HG03139 (cell line): Measurements from ENCODE around the gene PLBD1.

Experiments
- ATAC-seq: cut with Tn5 transposase; IDR thresholded peaks from one replicate; pipeline ENCODE4 v1.9.1; 2021; ENCODE audit not compliant: unreplicated experiment

PLBD1 gene

DNA sequence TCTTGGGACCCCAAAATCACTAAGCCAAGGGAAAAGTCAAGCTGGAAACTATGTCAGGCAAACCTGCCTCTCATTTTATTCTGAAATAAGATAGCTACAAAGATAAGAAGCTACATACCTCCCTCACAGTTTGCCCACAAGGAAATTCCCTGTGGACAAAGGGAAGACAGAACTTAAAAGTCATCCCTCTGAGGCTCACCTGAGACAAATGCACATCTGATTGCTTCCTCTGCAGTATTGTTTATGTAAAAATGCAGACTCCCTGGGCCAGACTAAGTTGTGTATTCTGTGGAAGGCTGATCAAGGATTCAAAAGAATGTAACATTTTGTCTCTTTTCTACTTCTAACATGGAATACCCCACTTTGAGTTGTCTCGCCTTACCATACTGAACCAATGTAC, 2.5 kb upstream of the PLBD1 start:
- no peak for ATAC-seq

GRCh38 chr12:14564336-14564959, 3.2 kb downstream of the PLBD1 start:
- ATAC-seq, result no peak

DNA sequence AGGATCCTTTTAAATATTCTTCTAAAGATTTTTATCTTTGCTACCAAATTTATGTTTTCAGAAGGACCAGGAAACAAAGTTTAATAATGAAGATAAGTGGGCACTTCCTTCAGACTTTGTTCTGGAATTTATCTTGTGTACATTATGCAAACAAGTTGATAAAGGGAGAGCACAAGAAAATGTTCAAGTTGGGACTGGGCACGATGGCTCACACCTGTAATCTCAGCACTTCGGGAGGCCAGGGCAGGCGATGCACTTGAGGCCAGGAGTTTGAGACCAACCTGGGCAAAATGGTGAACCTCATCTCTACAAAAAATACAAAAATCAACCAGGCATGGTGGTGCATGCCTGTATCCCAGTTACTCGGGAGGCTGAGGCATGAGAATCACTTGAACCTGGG, 4.6 kb downstream of the PLBD1 start:
- no peak for ATAC-seq

GRCh38 chr12:14562279-14562678, 5.4 kb downstream of the PLBD1 start:
- no peak for ATAC-seq

- no peak for ATAC-seq
Observed at GRCh38 chr12:14561677-14562238, 5.9 kb downstream of the PLBD1 start.

DNA sequence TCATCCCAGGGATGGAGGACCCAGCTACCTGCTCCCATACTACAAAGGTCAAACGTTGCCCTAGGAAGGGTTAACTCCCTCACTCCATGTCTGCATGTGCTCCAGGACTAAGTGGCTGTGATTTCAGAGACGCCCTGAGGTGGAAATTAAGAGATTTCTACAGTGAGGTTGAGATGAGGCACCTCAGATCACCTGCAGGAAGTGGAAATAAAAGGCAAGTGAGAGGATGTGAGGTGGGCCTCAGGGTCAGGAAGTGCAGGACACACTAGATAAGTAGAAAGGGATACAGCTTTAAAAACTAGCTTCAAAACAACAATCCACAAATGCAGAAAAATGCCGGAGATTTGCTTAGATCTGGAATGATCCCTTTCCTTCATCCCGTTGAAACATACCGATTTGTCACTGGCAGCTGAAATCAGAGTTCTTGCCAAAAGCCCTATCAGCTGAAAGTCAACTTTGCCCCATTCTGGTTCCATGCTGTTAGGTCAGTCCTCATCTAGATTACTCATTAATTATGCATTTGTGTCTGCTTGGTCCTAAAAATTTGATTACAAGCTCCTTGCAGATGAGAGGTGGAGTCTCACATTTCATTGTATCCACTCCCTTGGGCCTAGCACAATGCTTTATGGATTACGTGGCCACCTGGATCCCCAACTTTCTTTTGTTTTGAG, 6.6 kb downstream of the PLBD1 start:
- no peak for ATAC-seq

DNA sequence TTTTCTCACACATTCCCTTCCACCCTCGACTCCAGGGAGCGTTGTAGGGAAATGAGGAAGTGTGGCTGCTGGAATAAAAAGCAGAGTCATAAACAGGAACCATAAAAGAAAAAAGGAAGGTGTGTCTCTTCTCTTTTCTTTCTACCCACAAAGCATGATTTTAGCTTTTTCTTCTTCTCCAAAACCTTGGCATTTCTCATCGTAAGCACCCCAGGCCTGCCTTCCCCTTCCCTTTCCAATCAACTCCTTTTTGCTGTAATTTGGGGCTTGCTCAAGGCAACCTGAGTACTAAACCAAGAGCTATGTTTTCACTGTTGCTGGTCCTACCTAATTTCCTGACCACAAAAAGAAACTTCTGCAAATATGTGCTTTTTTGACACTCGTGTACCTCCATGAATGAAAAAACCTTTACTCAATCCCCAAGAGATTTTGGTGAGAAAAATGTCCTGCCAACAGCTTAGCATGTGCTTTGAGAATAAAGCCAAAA, 9.2 kb downstream of the PLBD1 start:
- ATAC-seq, result no peak

DNA sequence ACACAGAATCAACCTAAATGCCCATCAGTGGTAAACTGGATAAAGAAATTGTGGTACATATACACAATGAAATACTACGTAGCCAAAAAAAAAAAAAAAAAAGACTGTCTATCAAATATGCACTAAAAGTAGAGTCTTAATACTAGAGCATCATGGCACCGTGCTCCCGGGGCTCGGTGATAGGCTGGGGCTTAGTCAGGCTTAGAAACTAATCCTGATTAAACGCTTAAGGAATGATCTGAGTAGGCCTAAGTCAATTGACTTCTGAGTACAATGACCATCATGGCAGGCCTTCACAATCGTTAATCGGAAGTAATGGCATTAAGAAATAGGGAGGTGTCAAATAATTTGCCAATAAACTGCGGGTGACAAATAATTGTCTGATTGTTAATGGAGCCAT, 9.7 kb downstream of the PLBD1 start:
- no peak for ATAC-seq

GRCh38 chr12:14554281-14555007, 13.2 kb downstream of the PLBD1 start:
- ATAC-seq, result no peak

DNA sequence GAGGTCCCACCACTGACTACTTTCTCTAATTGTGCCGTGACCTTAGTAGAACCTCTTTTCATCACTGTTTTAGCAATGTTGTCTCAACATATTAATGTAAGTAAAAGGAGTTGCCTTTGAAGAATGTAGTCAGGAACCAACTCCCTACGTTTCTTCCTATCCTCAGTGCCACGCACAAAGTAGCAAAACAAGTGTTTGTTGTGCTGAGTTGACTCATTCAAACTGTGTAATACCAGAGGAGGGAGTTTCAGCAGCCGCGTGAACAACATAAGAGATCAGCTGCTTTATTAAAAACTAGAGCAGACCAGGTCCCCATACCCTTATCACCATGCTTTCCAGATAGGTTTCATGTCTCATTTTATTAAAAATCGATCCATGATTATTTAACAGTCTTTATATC, 19.1 kb downstream of the PLBD1 start:
- ATAC-seq, result no peak

DNA sequence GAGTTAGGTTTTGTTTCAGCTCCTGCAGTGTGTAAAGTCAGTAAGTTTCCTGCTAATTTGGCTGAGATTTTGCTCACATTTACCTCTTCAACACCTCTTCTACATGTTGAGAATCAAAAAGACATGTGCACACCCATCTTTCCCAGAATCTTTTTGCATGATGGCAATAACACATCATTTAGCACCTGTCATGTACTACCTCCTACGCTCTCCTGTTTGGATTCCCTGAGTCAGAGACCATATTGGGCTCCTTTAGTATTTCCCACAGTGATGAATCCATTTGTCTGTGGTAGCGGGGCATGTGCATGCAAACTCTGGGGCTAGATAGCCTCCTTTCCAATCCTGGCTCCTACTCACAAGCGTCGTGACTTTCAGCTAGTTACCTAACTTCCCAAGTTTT, 20.1 kb downstream of the PLBD1 start:
- no peak for ATAC-seq

DNA sequence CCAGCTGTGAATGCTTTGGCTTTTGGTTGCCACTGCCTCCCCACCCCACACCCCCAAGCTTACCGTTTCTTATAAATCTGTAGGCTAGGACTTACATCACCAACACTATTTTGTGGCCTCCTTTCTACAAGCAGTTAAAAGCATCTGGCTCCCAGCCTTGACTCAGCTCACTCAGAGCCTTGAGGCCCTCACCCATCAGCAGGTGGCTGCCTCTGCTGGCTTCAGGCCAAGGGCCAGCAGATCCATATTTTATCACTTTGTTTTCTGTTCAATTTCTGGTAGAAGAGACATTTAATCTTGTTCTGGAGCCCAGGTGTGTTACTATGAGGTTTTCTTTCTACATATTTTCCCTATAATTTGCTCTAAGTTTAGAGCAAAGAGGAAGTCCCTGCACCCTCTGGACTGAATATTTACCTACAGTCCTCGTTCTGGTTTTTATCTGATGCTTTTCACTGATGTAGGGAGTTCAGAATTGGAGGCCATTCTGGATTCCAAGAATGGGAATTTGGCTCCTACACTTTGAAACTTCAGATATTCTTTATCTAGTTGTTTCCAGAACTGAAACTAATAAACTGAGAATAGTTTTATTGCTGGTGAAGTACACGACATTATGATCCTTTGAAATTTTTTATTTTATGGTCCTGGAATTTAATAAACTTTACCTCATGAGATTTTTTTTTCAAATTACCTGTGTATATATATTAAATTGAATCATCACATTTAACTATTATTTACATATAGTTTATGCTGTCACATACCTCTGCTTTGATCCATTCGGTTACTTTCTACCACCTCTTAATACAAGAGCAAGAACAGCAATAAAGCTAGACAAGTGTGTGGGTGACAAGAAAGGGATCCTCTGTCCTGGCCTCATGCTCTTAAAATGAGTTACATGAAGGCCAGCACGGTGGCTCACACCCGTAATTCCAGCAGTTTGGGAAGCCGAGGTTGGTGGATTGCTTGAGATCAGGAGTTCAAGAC, 22.2 kb downstream of the PLBD1 start:
- ATAC-seq, result no peak

GRCh38 chr12:14540801-14541462, 26.8 kb downstream of the PLBD1 start:
- ATAC-seq, result no peak

- no peak for ATAC-seq
Observed at GRCh38 chr12:14537088-14537487, 30.6 kb downstream of the PLBD1 start.

GRCh38 chr12:14532152-14532551, 35.5 kb downstream of the PLBD1 start:
- no peak for ATAC-seq

- no peak for ATAC-seq
Observed at GRCh38 chr12:14525964-14526363, 41.7 kb downstream of the PLBD1 start.

- ATAC-seq, result no peak
Observed at GRCh38 chr12:14521822-14522221, 45.9 kb downstream of the PLBD1 start.

DNA sequence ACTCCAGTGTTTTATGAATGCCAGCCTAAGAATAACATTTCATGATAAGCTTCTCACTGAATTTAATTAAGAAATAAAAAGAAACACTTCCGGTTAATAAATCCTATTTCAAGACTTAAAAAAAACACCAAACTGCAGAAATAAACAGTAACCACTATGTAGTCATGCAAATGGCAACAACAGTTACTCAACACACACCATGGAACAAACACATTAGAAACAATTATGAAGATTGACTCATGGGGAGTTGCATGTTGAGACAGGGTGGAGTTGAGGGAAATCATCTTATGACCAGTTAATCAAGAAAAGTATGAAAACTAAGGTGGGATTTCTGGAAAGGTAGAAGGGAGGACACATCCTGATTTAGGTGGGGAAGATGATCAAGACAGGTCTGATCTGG, 52.7 kb downstream of the PLBD1 start:
- ATAC-seq, result no peak

- no peak for ATAC-seq
Observed at GRCh38 chr12:14514154-14514842, 53.4 kb downstream of the PLBD1 start.

DNA sequence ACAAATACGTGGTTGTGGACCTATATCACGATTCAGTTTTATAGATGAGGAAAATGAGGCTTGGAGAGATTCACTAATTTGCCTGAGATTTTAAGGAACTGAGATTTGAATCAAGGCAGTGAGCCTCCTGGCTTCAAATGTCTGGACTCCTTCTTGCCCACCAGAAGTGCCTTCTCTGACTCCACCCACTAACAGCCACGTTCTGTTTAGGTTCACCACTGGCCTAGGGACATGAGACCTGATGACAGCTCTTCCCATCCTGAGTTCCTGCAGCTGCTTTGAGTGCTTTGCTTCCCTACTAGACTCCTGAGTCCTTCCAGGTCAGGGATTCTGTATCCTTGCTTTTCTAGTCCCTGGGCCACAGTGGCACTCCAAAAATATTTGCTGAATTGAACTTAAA, 57.1 kb downstream of the PLBD1 start:
- ATAC-seq, result no peak
